OCI-LY7 (cell line): ENCODE measurements around the gene DLX4. TPM values are rescaled to one million over a fixed set of nuclear protein-coding genes. Genes with fewer than 3 reads are reported as not detected.

ENCODE experiments used
- BruUV-seq: library from RNA; stranded (reverse); fragments of 400-500 nt; replicated peaks from 2 replicates; lab custom pipeline; 2021; lab: Mats Ljungman, UMichigan
- CTCF ChIA-PET: fragments of 300-600 bp; sonication (Branson Sonifier 250); formaldehyde crosslinking; loops from one replicate; lab custom pipeline; 2022; ENCODE audit warnings: antibody characterized with exemption; ENCODE audit not compliant: unreplicated experiment; lab: Charles Lee
- POLR2A ChIA-PET: fragments of 300-600 bp; sonication (Branson Sonifier 250); formaldehyde crosslinking; loops from one replicate; lab custom pipeline; 2022; ENCODE audit warnings: antibody characterized with exemption; lab: Charles Lee
- DNase-seq: peaks from one replicate; pipeline ENCODE4 v3.0.0-alpha.2; 2015; ENCODE audit warnings: low spot score
- H2AFZ ChIP-seq: fragments of 200-600 bp; sonication (generic), shearing (Covaris generic); 2 replicates; pipeline ENCODE4 v1.6.1; 2014; ENCODE audit warnings: mild to moderate bottlenecking, antibody characterized with exemption, low read length, moderate library complexity
- H3K27ac ChIP-seq: fragments of 200-600 bp; sonication (generic); 2 replicates; pipeline ENCODE4 v1.5.1; 2014; ENCODE audit warnings: mixed run types, low read depth, mild to moderate bottlenecking, moderate library complexity, low read length, inconsistent platforms; ENCODE audit not compliant: poor library complexity, severe bottlenecking
- H3K36me3 ChIP-seq: fragments of 200-600 bp; sonication (generic); 2 replicates; pipeline ENCODE4 v1.6.1; 2014; ENCODE audit warnings: mild to moderate bottlenecking, antibody characterized with exemption, low read length, moderate library complexity, mixed read lengths; ENCODE audit not compliant: insufficient read depth
- H3K4me1 ChIP-seq: fragments of 200-600 bp; sonication (generic); 2 replicates; pipeline ENCODE4 v1.5.1; 2014; ENCODE audit warnings: mild to moderate bottlenecking, low read length; ENCODE audit not compliant: insufficient read depth, poor library complexity, severe bottlenecking
- H3K4me2 ChIP-seq: fragments of 200-600 bp; sonication (generic); 2 replicates; pipeline ENCODE4 v1.6.1; 2014; ENCODE audit warnings: mild to moderate bottlenecking, low read length
- H3K4me3 ChIP-seq: fragments of 200-600 bp; sonication (generic); 2 replicates; pipeline ENCODE4 v1.5.1; 2014; ENCODE audit warnings: mild to moderate bottlenecking, low read depth, low read length; ENCODE audit not compliant: poor library complexity, severe bottlenecking
- H3K79me2 ChIP-seq: fragments of 200-600 bp; sonication (generic); 2 replicates; pipeline ENCODE4 v1.6.1; 2016; ENCODE audit warnings: low read depth, mild to moderate bottlenecking, low read length, moderate library complexity, mixed read lengths; ENCODE audit not compliant: insufficient read depth
- H3K9me2 ChIP-seq: fragments of 200-600 bp; sonication (generic); 2 replicates; pipeline ENCODE4 v1.6.1; 2016; ENCODE audit warnings: mild to moderate bottlenecking, low read length, mixed read lengths; ENCODE audit not compliant: insufficient read depth
- H3K9me3 ChIP-seq: fragments of 200-600 bp; sonication (generic); 2 replicates; pipeline ENCODE4 v1.6.1; 2014; ENCODE audit warnings: mild to moderate bottlenecking, mixed run types, low read length, mixed read lengths
- H4K20me1 ChIP-seq: fragments of 200-600 bp; sonication (generic); 2 replicates; pipeline ENCODE4 v1.6.1; 2014; ENCODE audit warnings: mild to moderate bottlenecking, antibody characterized with exemption, low read length, moderate library complexity, mixed read lengths; ENCODE audit not compliant: insufficient read depth
- CTCF ChIP-seq: fragments of 200-600 bp; sonication (generic); conservative IDR thresholded peaks from 2 replicates; pipeline ENCODE4 v1.5.1; 2014; ENCODE audit warnings: mild to moderate bottlenecking, antibody characterized with exemption, low read length, moderate library complexity, mixed read lengths
- EZH2phosphoT487 ChIP-seq: fragments of 200-600 bp; sonication (generic); IDR thresholded peaks from 2 replicates; pipeline ENCODE4 v1.6.1; 2018; ENCODE audit warnings: low read depth, borderline replicate concordance, mild to moderate bottlenecking, mixed run types, antibody characterized with exemption, low read length, moderate library complexity, mixed read lengths
- intact Hi-C: fragments of 100-400 bp; cut with micrococcal nuclease; formaldehyde crosslinking; loops from one replicate; pipeline ENCODE4 v1.10.0; 2022; ENCODE audit not compliant: unreplicated experiment
- small RNA-seq: library from RNA; depleted of rRNA; stranded (forward); fragments of <200 nt; gene quantifications from one replicate; pipeline ENCODE3, GENCODE V24; 2014
- total RNA-seq, 2 experiments: library from RNA; depleted of rRNA in 1 of 2; stranded (reverse); fragments of >200 nt in 1 of 2; shearing (Covaris generic) in 1 of 2; gene quantifications; 2 replicates each; pipeline ENCODE4 v1.2.3, GENCODE V29; 2014 to 2022

The DLX4 gene
- total RNA-seq, 2 experiments from 2014 or later, result 0.27 to 0.47 TPM

- H3K27ac ChIP-seq, result no peak overlapping the region
- CTCF ChIA-PET, result no interaction called here
- peaks cover 4% of the 10 kb centered on the region for H3K4me1 ChIP-seq
- H2AFZ ChIP-seq, result no peak overlapping the region
- H3K9me2 ChIP-seq, result no peaks in the 10 kb centered on the region
- no peak overlapping the region for H3K4me3 ChIP-seq
- no peaks in the 10 kb centered on the region for H3K79me2 ChIP-seq
- no peak overlapping the region for H3K4me2 ChIP-seq
- intact Hi-C loops, result no loop called here
- no peaks in the 10 kb centered on the region for H3K36me3 ChIP-seq
- POLR2A ChIA-PET, result no interaction called here
- no peaks in the 10 kb centered on the region for H4K20me1 ChIP-seq
- peaks cover 15% of the 10 kb centered on the region for H3K9me3 ChIP-seq
- no peak for DNase-seq
- BruUV-seq, result no TSS peak
- TF ChIP-seq EZH2phosphoT487, result no peak
- TF ChIP-seq CTCF, result no peak
Measured at GRCh38 chr17:50023520-50023919, 54.5 kb downstream of the DLX4 start.

Small RNA genes within 50 kb of the gene (small RNA-seq; reads per million reads assigned to genes)
- gene RNU6-1313P, result not detected

Other genes with a start within 250 kb of the DLX4 start
- 29.9 and 40.4 TPM in 2 replicates for gene FAM117A, start 205.1 kb upstream of the DLX4 start, total RNA-seq (2014; rRNA removed; shearing (Covaris generic))
- 44.3 and 45.2 TPM in 2 replicates for gene FAM117A, start 205.1 kb upstream of the DLX4 start, total RNA-seq (2022)
- 41.0 and 43.3 TPM in 2 replicates for gene KAT7, start 180.5 kb upstream of the DLX4 start, total RNA-seq (2014; rRNA removed; shearing (Covaris generic))
- gene KAT7, start 180.5 kb upstream of the DLX4 start, total RNA-seq (2022), result 70.3 and 76.8 TPM in 2 replicates
- gene TAC4, start 121.1 kb upstream of the DLX4 start, total RNA-seq (2014; rRNA removed; shearing (Covaris generic)), result not detected in 2 replicates
- gene TAC4, start 121.1 kb upstream of the DLX4 start, total RNA-seq (2022), result not detected in 2 replicates
- not detected in 2 replicates for gene DLX3, start 26.0 kb downstream of the DLX4 start, total RNA-seq (2014; rRNA removed; shearing (Covaris generic))
- gene DLX3, start 26.0 kb downstream of the DLX4 start, total RNA-seq (2022), result not detected in 2 replicates
- gene ITGA3, start 86.9 kb downstream of the DLX4 start, total RNA-seq (2014; rRNA removed; shearing (Covaris generic)), result 23.2 and 30.7 TPM in 2 replicates
- gene ITGA3, start 86.9 kb downstream of the DLX4 start, total RNA-seq (2022), result 15.2 and 15.6 TPM in 2 replicates
- gene PDK2, start 126.2 kb downstream of the DLX4 start, total RNA-seq (2014; rRNA removed; shearing (Covaris generic)), result 10.4 and 21.8 TPM in 2 replicates
- gene PDK2, start 126.2 kb downstream of the DLX4 start, total RNA-seq (2022), result 27.7 and 30.1 TPM in 2 replicates
- not detected in 2 replicates for gene SAMD14, start 161.0 kb downstream of the DLX4 start, total RNA-seq (2014; rRNA removed; shearing (Covaris generic))
- 0.13 and 0.59 TPM in 2 replicates for gene SAMD14, start 161.0 kb downstream of the DLX4 start, total RNA-seq (2022)
- gene PPP1R9B, start 181.5 kb downstream of the DLX4 start, total RNA-seq (2014; rRNA removed; shearing (Covaris generic)), result 45.3 and 73.2 TPM in 2 replicates
- 73.9 and 87.0 TPM in 2 replicates for gene PPP1R9B, start 181.5 kb downstream of the DLX4 start, total RNA-seq (2022)
- gene SGCA, start 196.8 kb downstream of the DLX4 start, total RNA-seq (2014; rRNA removed; shearing (Covaris generic)), result 0.57 TPM in 1 of 2 replicates, not detected in the other
- 1.1 TPM in 1 of 2 replicates, not detected in the other for gene SGCA, start 196.8 kb downstream of the DLX4 start, total RNA-seq (2022)
- not detected in 2 replicates for gene COL1A1, start 232.4 kb downstream of the DLX4 start, total RNA-seq (2014; rRNA removed; shearing (Covaris generic))
- gene COL1A1, start 232.4 kb downstream of the DLX4 start, total RNA-seq (2022), result not detected in 2 replicates